ENCODE results near the gene FLVCR1.

DNA sequence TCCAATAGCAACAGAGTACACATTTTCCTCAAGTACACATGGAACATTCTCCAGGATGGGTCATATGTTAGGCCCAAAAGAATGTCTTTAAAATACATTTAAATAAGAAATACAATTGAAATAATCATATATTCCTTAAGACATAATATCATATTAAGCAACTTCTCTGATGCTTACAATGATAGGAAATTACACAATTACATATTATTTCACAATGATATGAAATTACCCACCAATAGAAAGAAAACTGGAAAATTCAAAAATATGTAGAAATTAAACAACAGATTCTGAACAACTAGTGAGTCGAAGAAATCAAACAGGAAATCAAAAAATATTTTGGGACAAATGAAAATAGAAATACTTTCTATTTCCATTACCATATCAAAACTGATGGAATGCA, 45.6 kb downstream of the FLVCR1 start:
- TF ChIP-seq TAF1 (IDR thresholded peaks at IDR 0.05; ENCODE audit: borderline replicate concordance, low read depth, low read length) (no peak), POLR2AphosphoS5 (IDR thresholded peaks at IDR 0.05; ENCODE audit: low read depth, low read length) (no peak)

Measured in GM12892 (cell line).